MM.1S (cell line): ENCODE data around the gene PDIK1L.
"Not testable (repeated sequence)": the region's sequence is repeated elsewhere in the genome, so short reads cannot be mapped to it uniquely, and the experiment has no call there.

Source experiments
- DNase-seq: peaks from one replicate; pipeline ENCODE4 v3.0.0-alpha.2; 2015
- H2AFZ ChIP-seq: fragments of 300-600 bp; sonication (generic); 2 replicates; pipeline ENCODE4 v1.6.0; 2016; ENCODE audit warnings: antibody characterized with exemption, low read length
- H3F3A ChIP-seq: fragments of 300-600 bp; sonication (generic); 2 replicates; pipeline ENCODE4 v1.6.1; 2016; ENCODE audit warnings: mild to moderate bottlenecking, antibody characterized with exemption, low read length, moderate library complexity, mixed read lengths; ENCODE audit not compliant: insufficient read depth
- H3K27ac ChIP-seq: fragments of 300-600 bp; sonication (generic); 2 replicates; pipeline ENCODE4 v1.5.1; 2016; ENCODE audit warnings: mild to moderate bottlenecking, low read length
- H3K27me3 ChIP-seq: fragments of 300-600 bp; sonication (generic); replicated peaks from 2 replicates; pipeline ENCODE4 v1.6.0; 2016; ENCODE audit warnings: low read length; ENCODE audit not compliant: insufficient read depth
- H3K36me3 ChIP-seq: fragments of 300-600 bp; sonication (generic); replicated peaks from 2 replicates; pipeline ENCODE4 v1.6.1; 2016; ENCODE audit warnings: mild to moderate bottlenecking, low read length, mixed read lengths; ENCODE audit not compliant: insufficient read depth
- H3K4me1 ChIP-seq: fragments of 300-600 bp; sonication (generic); 2 replicates; pipeline ENCODE4 v1.6.1; 2016; ENCODE audit warnings: low read length, mixed read lengths
- H3K4me2 ChIP-seq: fragments of 300-600 bp; sonication (generic); 2 replicates; pipeline ENCODE4 v1.6.0; 2016; ENCODE audit warnings: low read depth, low read length
- H3K4me3 ChIP-seq: fragments of 300-600 bp; sonication (generic); 2 replicates; pipeline ENCODE4 v1.5.1; 2016; ENCODE audit warnings: low read length, mixed read lengths
- H3K79me2 ChIP-seq: fragments of 300-600 bp; sonication (generic); 2 replicates; pipeline ENCODE4 v1.6.1; 2016; ENCODE audit warnings: mixed run types, low read length, mixed read lengths
- H3K9ac ChIP-seq: fragments of 300-600 bp; sonication (generic); 2 replicates; pipeline ENCODE4 v1.6.1; 2016; ENCODE audit warnings: low read length, mixed read lengths
- H3K9me2 ChIP-seq: fragments of 300-600 bp; sonication (generic); replicated peaks from 2 replicates; pipeline ENCODE4 v1.6.1; 2016; ENCODE audit warnings: mild to moderate bottlenecking, low read length, mixed read lengths; ENCODE audit not compliant: insufficient read depth
- H3K9me3 ChIP-seq: fragments of 300-600 bp; sonication (generic); replicated peaks from 2 replicates; pipeline ENCODE4 v1.6.1; 2016; ENCODE audit warnings: mild to moderate bottlenecking, low read length, mixed read lengths; ENCODE audit not compliant: insufficient read depth
- H4K20me1 ChIP-seq: fragments of 300-600 bp; sonication (generic); 2 replicates; pipeline ENCODE4 v1.6.1; 2016; ENCODE audit warnings: mild to moderate bottlenecking, low read length, moderate library complexity, mixed read lengths; ENCODE audit not compliant: insufficient read depth
- CTCF ChIP-seq: fragments of 300-600 bp; sonication (generic); IDR thresholded peaks from 2 replicates; pipeline ENCODE4 v1.5.1; 2016; ENCODE audit warnings: antibody characterized with exemption, low read length, mixed read lengths
- EZH2 ChIP-seq: fragments of 300-600 bp; sonication (generic); optimal IDR thresholded peaks from 2 replicates; pipeline ENCODE3; 2017; ENCODE audit warnings: low read depth, mild to moderate bottlenecking, antibody characterized with exemption, low read length, mixed read lengths
- EZH2phosphoT487 ChIP-seq: fragments of 300-600 bp; sonication (generic); IDR thresholded peaks from 2 replicates; pipeline ENCODE4 v1.6.1; 2018; ENCODE audit warnings: antibody characterized with exemption, low read length

The PDIK1L gene

GRCh38 chr1:26089125-26089524 is 22.5 kb upstream of the PDIK1L start:
- Histone ChIP-seq H3K9ac (no peak overlapping the region), H3K9me3 (no peaks in the 10 kb centered on the region)
- TF ChIP-seq CTCF (no peak), EZH2phosphoT487 (no peak), EZH2 (no peak)

GRCh38 chr1:26090893-26091292 is 20.7 kb upstream of the PDIK1L start:
- Histone ChIP-seq H3K36me3 (no peaks in the 10 kb centered on the region), H3K4me1 (no peaks in the 10 kb centered on the region), H3K4me3 (no peak overlapping the region), H3K9me3 (no peaks in the 10 kb centered on the region), H3K4me2 (no peak overlapping the region), H3K27ac (no peak overlapping the region), H2AFZ (no peak overlapping the region), H3K9ac (no peak overlapping the region), H3K9me2 (no peaks in the 10 kb centered on the region), H3F3A (no peaks in the 10 kb centered on the region), H3K27me3 (peaks cover 34% of the 10 kb centered on the region), H4K20me1 (no peaks in the 10 kb centered on the region), H3K79me2 (no peaks in the 10 kb centered on the region)
- TF ChIP-seq EZH2phosphoT487 (no peak), CTCF (no peak), EZH2 (no peak)
- no peak for DNase-seq

More at GRCh38 chr1:26089125-26089524, 22.5 kb upstream of the PDIK1L start:
- no peak for DNase-seq
- Histone ChIP-seq H4K20me1 (no peaks in the 10 kb centered on the region), H2AFZ (no peak overlapping the region), H3K36me3 (no peaks in the 10 kb centered on the region), H3F3A (no peaks in the 10 kb centered on the region), H3K4me1 (no peaks in the 10 kb centered on the region), H3K9me2 (no peaks in the 10 kb centered on the region), H3K4me2 (no peak overlapping the region), H3K27me3 (peaks cover 27% of the 10 kb centered on the region), H3K27ac (no peak overlapping the region), H3K79me2 (no peaks in the 10 kb centered on the region), H3K4me3 (no peak overlapping the region)

- Histone ChIP-seq H3F3A (no peaks in the 10 kb centered on the region), H2AFZ (no peak overlapping the region), H3K4me2 (no peak overlapping the region), H3K27me3 (peaks cover 34% of the 10 kb centered on the region), H3K27ac (no peak overlapping the region), H4K20me1 (no peaks in the 10 kb centered on the region), H3K79me2 (no peaks in the 10 kb centered on the region), H3K9ac (no peak overlapping the region), H3K4me1 (no peaks in the 10 kb centered on the region), H3K36me3 (no peaks in the 10 kb centered on the region), H3K4me3 (no peak overlapping the region), H3K9me2 (no peaks in the 10 kb centered on the region), H3K9me3 (no peaks in the 10 kb centered on the region)
- no peak for DNase-seq
- TF ChIP-seq EZH2phosphoT487 (no peak), CTCF (no peak), EZH2 (no peak)
Observed at GRCh38 chr1:26092422-26092821, 19.2 kb upstream of the PDIK1L start.

GRCh38 chr1:26093569-26093968 is 18.1 kb upstream of the PDIK1L start:
- H3K36me3 ChIP-seq, DNase-seq, H3K27ac ChIP-seq, H3K9me2 ChIP-seq, H3K4me1 ChIP-seq, H3K4me3 ChIP-seq, H3K79me2 ChIP-seq, H3K9ac ChIP-seq, H2AFZ ChIP-seq, H3K9me3 ChIP-seq, H3K4me2 ChIP-seq, H4K20me1 ChIP-seq, H3F3A ChIP-seq: not testable (repeated sequence)
- H3K27me3 ChIP-seq, result peaks cover 34% of the 10 kb centered on the region
